ENCODE results near the gene CHSY1. TPM values are rescaled to one million over a fixed set of nuclear protein-coding genes. Genes with fewer than 3 reads are reported as not detected.

CHSY1 gene
- total and polyA plus RNA-seq, 11 donors, result 5.6 to 41.3 (median 11.1) TPM

DNA sequence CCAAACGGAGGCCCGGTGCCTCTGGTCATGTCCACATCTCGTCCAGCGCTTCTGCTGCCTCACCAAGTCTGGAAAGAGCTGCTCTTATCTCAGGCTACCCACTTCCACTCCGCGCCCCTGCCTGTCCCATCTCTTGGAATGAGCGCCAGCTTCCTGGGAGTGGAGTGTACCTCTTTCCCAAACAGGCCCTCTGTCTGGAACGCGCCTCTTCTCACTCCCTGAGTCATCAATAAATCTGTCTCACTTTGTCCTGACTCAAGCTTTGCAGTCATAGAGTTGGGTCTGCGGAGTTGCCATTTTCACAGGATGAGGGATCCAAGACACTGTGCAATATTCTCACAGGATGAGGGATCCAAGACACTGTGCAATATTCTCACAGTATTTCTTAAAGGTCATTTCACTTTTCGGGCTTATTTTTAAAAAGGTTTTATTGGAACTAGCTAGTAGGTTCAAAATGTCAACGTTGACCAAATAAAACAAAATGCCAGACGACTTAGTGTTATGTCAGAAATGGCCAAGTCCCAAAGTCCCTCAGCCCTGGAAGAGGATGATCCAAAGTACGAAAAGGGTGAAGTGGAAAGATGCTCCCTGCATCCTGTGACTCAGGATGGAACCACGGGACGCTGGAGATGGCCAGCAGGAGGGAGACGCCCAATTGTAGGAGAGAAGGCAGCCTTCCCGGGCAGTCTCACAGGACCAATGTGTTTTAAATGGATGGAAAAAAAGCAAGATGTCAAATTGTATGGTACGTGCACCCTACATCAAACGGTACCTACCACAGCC lies 81.1 kb downstream of the CHSY1 start:
- WGBS, 4 donors, result 86 to 87% (median 86%) methylated on average over 20 of the region's 20 CpGs
- peak overlapping the region in 5 of 12 donors; percentile 15 to 99 (median 20) for H3K27ac ChIP-seq
- H3K4me3 ChIP-seq, result no peak overlapping the region
- intact Hi-C loops (cut with DNase I), result loop anchor here in 1 of 10 donors (5.0 kb wide), 1 partner anchor 43 kb away; no protein-coding TSS in a partner anchor
- TF ChIP-seq, protein P1, sequence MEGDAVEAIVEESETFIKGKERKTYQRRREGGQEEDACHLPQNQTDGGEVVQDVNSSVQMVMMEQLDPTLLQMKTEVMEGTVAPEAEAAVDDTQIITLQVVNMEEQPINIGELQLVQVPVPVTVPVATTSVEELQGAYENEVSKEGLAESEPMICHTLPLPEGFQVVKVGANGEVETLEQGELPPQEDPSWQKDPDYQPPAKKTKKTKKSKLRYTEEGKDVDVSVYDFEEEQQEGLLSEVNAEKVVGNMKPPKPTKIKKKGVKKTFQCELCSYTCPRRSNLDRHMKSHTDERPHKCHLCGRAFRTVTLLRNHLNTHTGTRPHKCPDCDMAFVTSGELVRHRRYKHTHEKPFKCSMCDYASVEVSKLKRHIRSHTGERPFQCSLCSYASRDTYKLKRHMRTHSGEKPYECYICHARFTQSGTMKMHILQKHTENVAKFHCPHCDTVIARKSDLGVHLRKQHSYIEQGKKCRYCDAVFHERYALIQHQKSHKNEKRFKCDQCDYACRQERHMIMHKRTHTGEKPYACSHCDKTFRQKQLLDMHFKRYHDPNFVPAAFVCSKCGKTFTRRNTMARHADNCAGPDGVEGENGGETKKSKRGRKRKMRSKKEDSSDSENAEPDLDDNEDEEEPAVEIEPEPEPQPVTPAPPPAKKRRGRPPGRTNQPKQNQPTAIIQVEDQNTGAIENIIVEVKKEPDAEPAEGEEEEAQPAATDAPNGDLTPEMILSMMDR (IDR thresholded peaks at IDR 0.05), result no peak
- TF ChIP-seq POLR2A (IDR thresholded peaks at IDR 0.05), result no peak
- H3K36me3 ChIP-seq, result peaks cover 0 to 16% (median 7%) of the 10 kb centered on the region in 9 donors
- peaks cover 0 to 15% (median 7%) of the 10 kb centered on the region in 12 donors for H3K9me3 ChIP-seq
- peaks cover 0 to 89% (median 24%) of the 10 kb centered on the region in 12 donors for H3K4me1 ChIP-seq
- ATAC-seq, result peak in 2 of 4 donors; percentile 23 to 25
- DNase-seq, result peak in 1 of 5 donors; percentile 65
- no peaks in the 10 kb centered on the region for H3K27me3 ChIP-seq

- ATAC-seq, result no peak
- intact Hi-C loops (cut with DNase I), result loop anchor here in 6 of 10 donors (5.0 to 10.0 kb wide), 4 partner anchors 42 to 85 kb away; partner anchors contain the start of gene CHSY1 (in 2 of the 6)
- no peak for TF ChIP-seq POLR2A (IDR thresholded peaks at IDR 0.05)
- TF ChIP-seq, protein P1 (IDR thresholded peaks at IDR 0.05), result no peak
- WGBS, 4 donors, result 85 to 91% (median 90%) methylated on average over 19 of the region's 19 CpGs
- peaks cover 0 to 27% (median 18%) of the 10 kb centered on the region in 12 donors for H3K9me3 ChIP-seq
- H3K36me3 ChIP-seq, result peaks cover 0 to 9% (median 1%) of the 10 kb centered on the region in 9 donors
- peaks cover 0 to 78% (median 22%) of the 10 kb centered on the region in 12 donors for H3K4me1 ChIP-seq
- no peak for DNase-seq
- H3K4me3 ChIP-seq, result no peak overlapping the region
- H3K27me3 ChIP-seq, result no peaks in the 10 kb centered on the region
- H3K27ac ChIP-seq, result peak overlapping the region in 9 of 12 donors; percentile 2 to 99 (median 82)
These were observed 82.3 kb downstream of the CHSY1 start for GRCh38 chr15:101169495-101170071.

DNA sequence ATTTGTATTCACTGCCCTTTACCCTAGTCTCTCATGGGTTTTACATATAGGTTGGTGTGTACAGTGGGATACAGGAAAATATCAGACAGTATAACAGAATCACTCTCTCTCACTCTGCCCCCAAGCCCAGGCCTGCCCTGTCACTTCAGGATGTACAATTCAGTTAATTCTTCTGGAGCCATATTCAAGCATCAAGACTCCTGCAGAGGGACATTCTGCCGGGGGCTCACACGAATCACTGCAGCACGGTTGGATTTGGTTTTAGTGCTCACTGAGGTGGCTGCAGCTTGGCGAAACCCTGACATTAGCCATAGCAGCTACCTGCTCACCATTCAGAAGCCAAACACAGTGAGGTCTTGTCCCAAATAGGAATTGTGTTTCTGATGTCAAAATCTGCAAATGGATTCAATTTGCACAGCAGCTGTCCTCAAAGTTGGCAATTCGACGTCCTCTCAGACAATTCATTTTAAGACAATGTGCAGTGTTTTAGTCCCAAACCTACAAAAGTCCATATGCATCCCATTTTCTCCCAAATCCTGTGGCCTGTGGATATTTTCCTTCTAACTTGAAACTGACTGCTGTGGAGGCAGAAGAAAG lies 82.9 kb downstream of the CHSY1 start:
- no peak for ATAC-seq
- WGBS, 4 donors, result 88 to 97% (median 96%) methylated on average over 6 of the region's 6 CpGs
- intact Hi-C loops (cut with DNase I), result loop anchor here in 5 of 10 donors (5.0 to 10.0 kb wide), 4 partner anchors 42 to 86 kb away; partner anchors contain the start of gene CHSY1 (in 2 of the 5)
- TF ChIP-seq POLR2A (IDR thresholded peaks at IDR 0.05), result no peak
- TF ChIP-seq, protein P1 (IDR thresholded peaks at IDR 0.05), result no peak
- H3K36me3 ChIP-seq, result peaks cover 0 to 3% (median 0%) of the 10 kb centered on the region in 9 donors
- H3K4me1 ChIP-seq, result peaks cover 0 to 72% (median 22%) of the 10 kb centered on the region in 12 donors
- no peak for DNase-seq
- H3K27me3 ChIP-seq, result no peaks in the 10 kb centered on the region
- H3K9me3 ChIP-seq, result peaks cover 0 to 33% (median 23%) of the 10 kb centered on the region in 12 donors
- peak overlapping the region; percentile 79 to 99 (median 85) for H3K27ac ChIP-seq
- peak overlapping the region in 1 of 12 donors; percentile 31 for H3K4me3 ChIP-seq

Data from heart left ventricle (tissue), 16 donors.